Cardiac muscle cell (in vitro differentiated cells and primary cell): Measurements from ENCODE around the gene TTPAL. TPM values are rescaled to one million over a fixed set of nuclear protein-coding genes. Genes with fewer than 3 reads are reported as not detected.

Experiments
- DNase-seq, 2 donors: peaks; one replicate each; pipeline versions ENCODE4 v3.0.0 to v3.0.0-alpha.2; 2010 to 2017; ENCODE audit warnings: low read depth in 1 of 2, low spot score in 1 of 2
- H3K27ac ChIP-seq: fragments of 200-600 bp; sonication (generic); 2 replicates; pipeline ENCODE4 v1.5.1; 2016
- H3K27me3 ChIP-seq: fragments of 200-600 bp; sonication (generic); 2 replicates; pipeline ENCODE4 v1.6.0; 2016; ENCODE audit warnings: control low read depth
- H3K36me3 ChIP-seq: fragments of 200-600 bp; sonication (generic); 2 replicates; pipeline ENCODE4 v1.5.1; 2016; ENCODE audit warnings: control low read depth
- H3K4me1 ChIP-seq: fragments of 200-600 bp; sonication (generic); 2 replicates; pipeline ENCODE4 v1.8.1; 2017; ENCODE audit warnings: low read depth, mild to moderate bottlenecking, mixed run types
- H3K4me3 ChIP-seq: fragments of 200-600 bp; sonication (generic); 2 replicates; pipeline ENCODE4 v1.5.1; 2016; ENCODE audit warnings: mild to moderate bottlenecking
- H3K9me3 ChIP-seq: fragments of 200-600 bp; sonication (generic); 2 replicates; pipeline ENCODE4 v1.5.1; 2017; ENCODE audit warnings: low read depth, mild to moderate bottlenecking, control low read depth
- polyA plus RNA-seq: library from polyadenylated mRNA; unstranded; fragments of >200 nt; fragmentation: Nextera tagmentation; extraction: Ambion mirVana; gene quantifications from 2 replicates; pipeline ENCODE4 v1.2.1, GENCODE V29; 2016
- total RNA-seq: library from RNA; depleted of rRNA; stranded (reverse); fragments of >200 nt; gene quantifications from 2 replicates; pipeline ENCODE4 v1.2.3, GENCODE V29; 2016
- TF ChIP-seq, protein P1 (sequence below): IDR thresholded peaks from 2 replicates; pipeline ENCODE4 v1.5.1; 2012; ENCODE audit warnings: low read depth, mild to moderate bottlenecking, low read length

The TTPAL gene
- total and polyA plus RNA-seq, 2 experiments from 2014 or later, result 6.1 to 9.8 TPM

DNA sequence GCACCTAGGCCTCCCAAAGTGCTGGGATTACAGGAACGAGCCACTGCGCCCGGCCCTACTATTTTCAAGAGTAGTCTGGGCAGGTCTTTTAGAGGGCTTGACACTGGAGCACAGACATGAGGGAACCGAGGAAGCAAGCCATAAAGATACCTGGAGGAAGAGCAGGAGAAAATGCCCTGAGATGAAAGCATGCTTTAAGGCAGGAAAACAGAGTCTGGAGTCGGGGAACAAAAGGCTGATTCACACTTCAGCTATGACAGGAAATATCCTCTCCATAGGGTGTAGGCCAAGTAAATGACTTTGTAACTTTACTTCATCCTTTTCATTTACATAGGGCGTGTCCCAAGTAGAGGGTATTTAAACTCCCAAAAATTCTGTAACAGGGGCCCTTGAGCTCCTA lies 50.5 kb downstream of the TTPAL start:
- no peak overlapping the region for H3K4me3 ChIP-seq
- peak in 1 of 2 donors; percentile 41 for DNase-seq
- no peaks in the 10 kb centered on the region for H3K9me3 ChIP-seq
- no peak overlapping the region for H3K27ac ChIP-seq
- H3K27me3 ChIP-seq, result no peaks in the 10 kb centered on the region
- TF ChIP-seq, protein P1, sequence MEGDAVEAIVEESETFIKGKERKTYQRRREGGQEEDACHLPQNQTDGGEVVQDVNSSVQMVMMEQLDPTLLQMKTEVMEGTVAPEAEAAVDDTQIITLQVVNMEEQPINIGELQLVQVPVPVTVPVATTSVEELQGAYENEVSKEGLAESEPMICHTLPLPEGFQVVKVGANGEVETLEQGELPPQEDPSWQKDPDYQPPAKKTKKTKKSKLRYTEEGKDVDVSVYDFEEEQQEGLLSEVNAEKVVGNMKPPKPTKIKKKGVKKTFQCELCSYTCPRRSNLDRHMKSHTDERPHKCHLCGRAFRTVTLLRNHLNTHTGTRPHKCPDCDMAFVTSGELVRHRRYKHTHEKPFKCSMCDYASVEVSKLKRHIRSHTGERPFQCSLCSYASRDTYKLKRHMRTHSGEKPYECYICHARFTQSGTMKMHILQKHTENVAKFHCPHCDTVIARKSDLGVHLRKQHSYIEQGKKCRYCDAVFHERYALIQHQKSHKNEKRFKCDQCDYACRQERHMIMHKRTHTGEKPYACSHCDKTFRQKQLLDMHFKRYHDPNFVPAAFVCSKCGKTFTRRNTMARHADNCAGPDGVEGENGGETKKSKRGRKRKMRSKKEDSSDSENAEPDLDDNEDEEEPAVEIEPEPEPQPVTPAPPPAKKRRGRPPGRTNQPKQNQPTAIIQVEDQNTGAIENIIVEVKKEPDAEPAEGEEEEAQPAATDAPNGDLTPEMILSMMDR, result no peak
- H3K4me1 ChIP-seq, result no peaks in the 10 kb centered on the region
- H3K36me3 ChIP-seq, result no peaks in the 10 kb centered on the region

DNA sequence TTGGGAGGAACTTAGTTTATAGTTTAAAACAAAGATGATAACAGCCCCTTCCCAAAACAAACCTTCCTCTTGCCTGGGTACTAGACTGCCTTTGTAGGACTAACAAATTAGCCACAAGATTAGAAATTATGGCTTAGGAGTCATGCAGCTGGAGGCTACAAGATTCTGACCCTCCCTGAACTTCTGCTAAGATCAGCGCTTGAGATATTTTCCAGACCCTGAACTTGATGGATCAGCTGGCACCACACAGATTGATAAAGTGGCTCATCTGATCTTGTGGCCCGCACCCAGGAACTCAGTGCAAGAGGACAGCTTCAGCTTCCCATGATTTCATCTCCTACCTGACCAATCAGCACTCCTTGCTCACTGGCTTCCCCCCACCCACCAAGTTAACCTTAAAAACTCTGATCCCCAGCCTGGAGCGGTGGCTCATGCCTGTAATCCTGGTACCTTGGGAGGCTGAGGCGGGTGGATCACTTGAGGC lies 52.1 kb downstream of the TTPAL start:
- no peak for DNase-seq
- Histone ChIP-seq H3K27ac (no peak overlapping the region), H3K4me1 (no peaks in the 10 kb centered on the region), H3K27me3 (no peaks in the 10 kb centered on the region), H3K36me3 (no peaks in the 10 kb centered on the region), H3K9me3 (no peaks in the 10 kb centered on the region), H3K4me3 (no peak overlapping the region)
- TF ChIP-seq, protein P1, result no peak

GRCh38 chr20:44528309-44528708 lies 52.6 kb downstream of the TTPAL start:
- no peaks in the 10 kb centered on the region for H3K9me3 ChIP-seq
- DNase-seq, result no peak
- no peak overlapping the region for H3K4me3 ChIP-seq
- no peaks in the 10 kb centered on the region for H3K27me3 ChIP-seq
- no peaks in the 10 kb centered on the region for H3K4me1 ChIP-seq
- no peak overlapping the region for H3K27ac ChIP-seq
- TF ChIP-seq, protein P1, result no peak
- H3K36me3 ChIP-seq, result no peaks in the 10 kb centered on the region

GRCh38 chr20:44532259-44532980 lies 56.7 kb downstream of the TTPAL start:
- TF ChIP-seq, protein P1, result no peak
- DNase-seq, result no peak
- Histone ChIP-seq H3K27me3 (no peaks in the 10 kb centered on the region), H3K9me3 (no peaks in the 10 kb centered on the region), H3K36me3 (no peaks in the 10 kb centered on the region), H3K27ac (no peak overlapping the region), H3K4me1 (no peaks in the 10 kb centered on the region), H3K4me3 (peak overlapping the region; percentile 54)

DNA sequence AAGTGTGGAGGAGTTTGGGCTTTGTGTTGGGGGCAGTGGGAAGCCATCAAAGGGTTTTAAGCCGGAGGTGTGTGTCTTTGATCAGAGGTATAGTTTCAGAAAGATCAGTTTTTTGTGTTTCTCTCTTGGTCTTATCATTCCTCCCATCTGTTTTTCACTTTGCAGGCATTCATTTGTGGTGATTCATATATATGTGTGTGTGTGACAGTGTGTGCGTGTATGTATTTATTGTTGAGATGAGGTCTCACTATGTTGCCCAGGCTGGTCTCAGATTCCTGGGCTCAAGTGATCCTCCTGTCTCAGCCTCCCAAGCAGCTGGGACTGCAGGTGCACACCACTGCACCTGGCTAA lies 57.3 kb downstream of the TTPAL start:
- H3K36me3 ChIP-seq, result no peaks in the 10 kb centered on the region
- no peaks in the 10 kb centered on the region for H3K4me1 ChIP-seq
- no peak for DNase-seq
- TF ChIP-seq, protein P1, result no peak
- peak overlapping the region; percentile 54 for H3K4me3 ChIP-seq
- H3K27me3 ChIP-seq, result no peaks in the 10 kb centered on the region
- H3K27ac ChIP-seq, result no peak overlapping the region
- no peaks in the 10 kb centered on the region for H3K9me3 ChIP-seq
